Measurements from ENCODE around the gene DMC1. TPM values are rescaled to one million over a fixed set of nuclear protein-coding genes. Genes with fewer than 3 reads are reported as not detected.

Gene DMC1
- total and polyA plus RNA-seq, 2 of the 13 experiments (the other 11 are each of a cell fraction or from before 2014, with no cell fraction given), result 0.82 TPM; not detected in 1

- no peak overlapping the region for H2AFZ ChIP-seq (ENCODE audit: low read length)
- no TSS peak for BruUV-seq (replicated peaks)
- H3K36me3 ChIP-seq (replicated peaks in 1 of 2; ENCODE audit: control insufficient read depth in 1 of 2, insufficient read depth in 2 of 2, low read length in 2 of 2), result no peaks in the 10 kb centered on the region
- TF ChIP-seq KAT7 (CRISPR knock-in tag; IDR thresholded peaks at IDR 0.05; ENCODE audit: borderline replicate concordance) (no peak), ELF3 (CRISPR knock-in tag; IDR thresholded peaks at IDR 0.05) (no peak), ZNF33A (CRISPR knock-in tag; IDR thresholded peaks at IDR 0.05; ENCODE audit: borderline replicate concordance) (no peak), TCF7 (IDR thresholded peaks at IDR 0.05; ENCODE audit: low read depth) (no peak)
- no peaks in the 10 kb centered on the region for H3K79me2 ChIP-seq (ENCODE audit: insufficient read depth, low read length)
- ATAC-seq, result no peak
- H3K4me2 ChIP-seq (ENCODE audit: low read depth, low read length), result no peak overlapping the region
- ChIA-PET POLR2A (no interaction called here), CTCF (ENCODE audit: low intra/inter-chr PET ratio, low total read pairs) (no interaction called here)
- H3K9ac ChIP-seq (ENCODE audit: insufficient read depth, low read depth, low read length), result no peak overlapping the region
- H3K4me3 ChIP-seq (replicated peaks in 1 of 3; ENCODE audit: insufficient read depth in 1 of 3, low read depth in 2 of 3, low read length in 3 of 3), result no peak overlapping the region
- no peaks in the 10 kb centered on the region for H3K9me3 ChIP-seq (ENCODE audit: low read length)
- WGBS (ENCODE audit: low lambda C conversion rate), result 82% methylated on average over 5 of the region's 5 CpGs
- H3K27me3 ChIP-seq (ENCODE audit: control insufficient read depth in 1 of 2, insufficient read depth in 2 of 2, low read length in 2 of 2), result no peaks in the 10 kb centered on the region
- no peak overlapping the region for H3K27ac ChIP-seq (ENCODE audit: extremely low read length, insufficient read depth, low read length)
- intact Hi-C loops (cut with micrococcal nuclease; ENCODE audit: unreplicated experiment) (no loop called here), in situ Hi-C loops (cut with HindIII; ENCODE audit: extremely low pct_ligation_motif_present, low pct_unique_long_range_greater_than_20kb) (no loop called here)
- no peak for DNase-seq (ENCODE audit: low spot score)
- H4K20me1 ChIP-seq (ENCODE audit: insufficient read depth, low read length), result no peaks in the 10 kb centered on the region; the same call in 1 of the 2 replicates
- peaks cover 20% of the 10 kb centered on the region for H3K4me1 ChIP-seq (ENCODE audit: insufficient read depth, low read length)
- FAIRE-seq, result no peak
Observed at GRCh38 chr22:38612217-38613006, 42.4 kb upstream of the DMC1 start.

- peaks cover 23% of the 10 kb centered on the region for H3K4me1 ChIP-seq (ENCODE audit: insufficient read depth, low read length)
- H3K4me3 ChIP-seq (replicated peaks in 1 of 3; ENCODE audit: insufficient read depth in 1 of 3, low read depth in 2 of 3, low read length in 3 of 3), result no peak overlapping the region
- H3K36me3 ChIP-seq (replicated peaks in 1 of 2; ENCODE audit: control insufficient read depth in 1 of 2, insufficient read depth in 2 of 2, low read length in 2 of 2), result no peaks in the 10 kb centered on the region
- no peaks in the 10 kb centered on the region for H3K79me2 ChIP-seq (ENCODE audit: insufficient read depth, low read length)
- ATAC-seq (no peak), FAIRE-seq (no peak), DNase-seq (ENCODE audit: low spot score) (no peak)
- no TSS peak for BruUV-seq (replicated peaks)
- POLR2A ChIA-PET, result no interaction called here
- H2AFZ ChIP-seq (ENCODE audit: low read length), result no peak overlapping the region
- H3K27ac ChIP-seq (ENCODE audit: extremely low read length, insufficient read depth, low read length), result no peak overlapping the region
- 50% methylated on average over 5 of the region's 5 CpGs for WGBS (ENCODE audit: low lambda C conversion rate)
- no peaks in the 10 kb centered on the region; the same call in 1 of the 2 replicates for H4K20me1 ChIP-seq (ENCODE audit: insufficient read depth, low read length)
- intact Hi-C loops (cut with micrococcal nuclease; ENCODE audit: unreplicated experiment) (no loop called here), in situ Hi-C loops (cut with HindIII; ENCODE audit: extremely low pct_ligation_motif_present, low pct_unique_long_range_greater_than_20kb) (no loop called here)
- H3K27me3 ChIP-seq (ENCODE audit: control insufficient read depth in 1 of 2, insufficient read depth in 2 of 2, low read length in 2 of 2), result no peaks in the 10 kb centered on the region
- no peak overlapping the region for H3K9ac ChIP-seq (ENCODE audit: insufficient read depth, low read depth, low read length)
- CTCF ChIA-PET (ENCODE audit: low intra/inter-chr PET ratio, low total read pairs), result no interaction called here
- H3K9me3 ChIP-seq (ENCODE audit: low read length), result no peaks in the 10 kb centered on the region
- no peak overlapping the region for H3K4me2 ChIP-seq (ENCODE audit: low read depth, low read length)
- TF ChIP-seq ZNF3 (CRISPR knock-in tag; IDR thresholded peaks at IDR 0.05) (no peak), ZNF7 (CRISPR knock-in tag; IDR thresholded peaks at IDR 0.05) (no peak), ZNF563 (CRISPR knock-in tag; IDR thresholded peaks at IDR 0.05) (no peak), ZMYM3 (CRISPR knock-in tag; IDR thresholded peaks at IDR 0.05) (no peak), SYNCRIP (IDR thresholded peaks at IDR 0.05; ENCODE audit: insufficient read depth, low read depth, low read length) (no peak)
- TF ChIP-seq, protein P1, sequence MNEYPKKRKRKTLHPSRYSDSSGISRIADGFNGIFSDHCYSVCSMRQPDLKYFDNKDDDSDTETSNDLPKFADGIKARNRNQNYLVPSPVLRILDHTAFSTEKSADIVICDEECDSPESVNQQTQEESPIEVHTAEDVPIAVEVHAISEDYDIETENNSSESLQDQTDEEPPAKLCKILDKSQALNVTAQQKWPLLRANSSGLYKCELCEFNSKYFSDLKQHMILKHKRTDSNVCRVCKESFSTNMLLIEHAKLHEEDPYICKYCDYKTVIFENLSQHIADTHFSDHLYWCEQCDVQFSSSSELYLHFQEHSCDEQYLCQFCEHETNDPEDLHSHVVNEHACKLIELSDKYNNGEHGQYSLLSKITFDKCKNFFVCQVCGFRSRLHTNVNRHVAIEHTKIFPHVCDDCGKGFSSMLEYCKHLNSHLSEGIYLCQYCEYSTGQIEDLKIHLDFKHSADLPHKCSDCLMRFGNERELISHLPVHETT (CRISPR knock-in tag; conservative IDR thresholded peaks at IDR 0.05), result no peak
- TF ChIP-seq, protein P2, sequence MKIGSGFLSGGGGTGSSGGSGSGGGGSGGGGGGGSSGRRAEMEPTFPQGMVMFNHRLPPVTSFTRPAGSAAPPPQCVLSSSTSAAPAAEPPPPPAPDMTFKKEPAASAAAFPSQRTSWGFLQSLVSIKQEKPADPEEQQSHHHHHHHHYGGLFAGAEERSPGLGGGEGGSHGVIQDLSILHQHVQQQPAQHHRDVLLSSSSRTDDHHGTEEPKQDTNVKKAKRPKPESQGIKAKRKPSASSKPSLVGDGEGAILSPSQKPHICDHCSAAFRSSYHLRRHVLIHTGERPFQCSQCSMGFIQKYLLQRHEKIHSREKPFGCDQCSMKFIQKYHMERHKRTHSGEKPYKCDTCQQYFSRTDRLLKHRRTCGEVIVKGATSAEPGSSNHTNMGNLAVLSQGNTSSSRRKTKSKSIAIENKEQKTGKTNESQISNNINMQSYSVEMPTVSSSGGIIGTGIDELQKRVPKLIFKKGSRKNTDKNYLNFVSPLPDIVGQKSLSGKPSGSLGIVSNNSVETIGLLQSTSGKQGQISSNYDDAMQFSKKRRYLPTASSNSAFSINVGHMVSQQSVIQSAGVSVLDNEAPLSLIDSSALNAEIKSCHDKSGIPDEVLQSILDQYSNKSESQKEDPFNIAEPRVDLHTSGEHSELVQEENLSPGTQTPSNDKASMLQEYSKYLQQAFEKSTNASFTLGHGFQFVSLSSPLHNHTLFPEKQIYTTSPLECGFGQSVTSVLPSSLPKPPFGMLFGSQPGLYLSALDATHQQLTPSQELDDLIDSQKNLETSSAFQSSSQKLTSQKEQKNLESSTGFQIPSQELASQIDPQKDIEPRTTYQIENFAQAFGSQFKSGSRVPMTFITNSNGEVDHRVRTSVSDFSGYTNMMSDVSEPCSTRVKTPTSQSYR (CRISPR knock-in tag; IDR thresholded peaks at IDR 0.05; ENCODE audit: borderline replicate concordance), result no peak
- TF ChIP-seq, protein P3, sequence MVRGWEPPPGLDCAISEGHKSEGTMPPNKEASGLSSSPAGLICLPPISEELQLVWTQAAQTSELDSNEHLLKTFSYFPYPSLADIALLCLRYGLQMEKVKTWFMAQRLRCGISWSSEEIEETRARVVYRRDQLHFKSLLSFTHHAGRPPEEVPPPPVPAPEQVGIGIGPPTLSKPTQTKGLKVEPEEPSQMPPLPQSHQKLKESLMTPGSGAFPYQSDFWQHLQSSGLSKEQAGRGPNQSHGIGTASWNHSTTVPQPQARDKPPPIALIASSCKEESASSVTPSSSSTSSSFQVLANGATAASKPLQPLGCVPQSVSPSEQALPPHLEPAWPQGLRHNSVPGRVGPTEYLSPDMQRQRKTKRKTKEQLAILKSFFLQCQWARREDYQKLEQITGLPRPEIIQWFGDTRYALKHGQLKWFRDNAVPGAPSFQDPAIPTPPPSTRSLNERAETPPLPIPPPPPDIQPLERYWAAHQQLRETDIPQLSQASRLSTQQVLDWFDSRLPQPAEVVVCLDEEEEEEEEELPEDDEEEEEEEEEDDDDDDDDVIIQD (CRISPR knock-in tag; IDR thresholded peaks at IDR 0.05; ENCODE audit: low read depth), result no peak
Observed at GRCh38 chr22:38611559-38611958, 41.6 kb upstream of the DMC1 start.
